Measurements from ENCODE around the gene CRAMP1.

DNA sequence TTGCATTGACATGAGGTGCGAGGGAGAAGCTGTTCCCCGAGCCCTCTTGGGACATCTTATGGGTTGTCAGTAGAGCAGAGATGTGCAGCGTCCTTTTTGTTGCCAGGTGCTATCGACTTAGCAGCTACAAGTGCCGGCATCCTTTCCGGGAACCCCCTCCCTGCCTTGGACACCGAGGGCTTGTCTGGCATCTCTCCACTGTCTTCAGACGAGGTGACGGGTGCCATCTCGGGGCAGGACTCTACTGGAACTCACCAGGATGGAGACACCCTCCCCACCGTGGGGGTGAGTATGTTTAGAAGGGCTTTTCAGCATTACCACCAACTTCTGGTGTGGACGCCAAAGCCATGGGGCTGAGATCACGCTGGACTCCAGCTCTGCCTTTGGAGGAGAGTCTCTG is 54.2 kb downstream of the CRAMP1 start:
- TF ChIP-seq TAF1 (IDR thresholded peaks at IDR 0.05; ENCODE audit: borderline replicate concordance, insufficient read depth, low read length): no peak
- TF ChIP-seq, protein P1, sequence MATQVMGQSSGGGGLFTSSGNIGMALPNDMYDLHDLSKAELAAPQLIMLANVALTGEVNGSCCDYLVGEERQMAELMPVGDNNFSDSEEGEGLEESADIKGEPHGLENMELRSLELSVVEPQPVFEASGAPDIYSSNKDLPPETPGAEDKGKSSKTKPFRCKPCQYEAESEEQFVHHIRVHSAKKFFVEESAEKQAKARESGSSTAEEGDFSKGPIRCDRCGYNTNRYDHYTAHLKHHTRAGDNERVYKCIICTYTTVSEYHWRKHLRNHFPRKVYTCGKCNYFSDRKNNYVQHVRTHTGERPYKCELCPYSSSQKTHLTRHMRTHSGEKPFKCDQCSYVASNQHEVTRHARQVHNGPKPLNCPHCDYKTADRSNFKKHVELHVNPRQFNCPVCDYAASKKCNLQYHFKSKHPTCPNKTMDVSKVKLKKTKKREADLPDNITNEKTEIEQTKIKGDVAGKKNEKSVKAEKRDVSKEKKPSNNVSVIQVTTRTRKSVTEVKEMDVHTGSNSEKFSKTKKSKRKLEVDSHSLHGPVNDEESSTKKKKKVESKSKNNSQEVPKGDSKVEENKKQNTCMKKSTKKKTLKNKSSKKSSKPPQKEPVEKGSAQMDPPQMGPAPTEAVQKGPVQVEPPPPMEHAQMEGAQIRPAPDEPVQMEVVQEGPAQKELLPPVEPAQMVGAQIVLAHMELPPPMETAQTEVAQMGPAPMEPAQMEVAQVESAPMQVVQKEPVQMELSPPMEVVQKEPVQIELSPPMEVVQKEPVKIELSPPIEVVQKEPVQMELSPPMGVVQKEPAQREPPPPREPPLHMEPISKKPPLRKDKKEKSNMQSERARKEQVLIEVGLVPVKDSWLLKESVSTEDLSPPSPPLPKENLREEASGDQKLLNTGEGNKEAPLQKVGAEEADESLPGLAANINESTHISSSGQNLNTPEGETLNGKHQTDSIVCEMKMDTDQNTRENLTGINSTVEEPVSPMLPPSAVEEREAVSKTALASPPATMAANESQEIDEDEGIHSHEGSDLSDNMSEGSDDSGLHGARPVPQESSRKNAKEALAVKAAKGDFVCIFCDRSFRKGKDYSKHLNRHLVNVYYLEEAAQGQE (IDR thresholded peaks at IDR 0.05; ENCODE audit: insufficient read depth in 1 of 2, low read depth in 2 of 2, low read length in 2 of 2): no peak
